Left hindlimb (tissue), 1 donor: ENCODE measurements around the gene ZNF219.

Experiments
- DNase-seq: peaks from one replicate; pipeline ENCODE4 v3.0.0-alpha.2; 2018

ZNF219 gene

GRCh38 chr14:21066882-21067502 is 31.5 kb downstream of the ZNF219 start:
- DNase-seq = no peak

- no peak for DNase-seq
Observed at GRCh38 chr14:21063479-21063878, 35.0 kb downstream of the ZNF219 start.

- DNase-seq = no peak
Observed at GRCh38 chr14:21061347-21061668, 37.1 kb downstream of the ZNF219 start.

DNA sequence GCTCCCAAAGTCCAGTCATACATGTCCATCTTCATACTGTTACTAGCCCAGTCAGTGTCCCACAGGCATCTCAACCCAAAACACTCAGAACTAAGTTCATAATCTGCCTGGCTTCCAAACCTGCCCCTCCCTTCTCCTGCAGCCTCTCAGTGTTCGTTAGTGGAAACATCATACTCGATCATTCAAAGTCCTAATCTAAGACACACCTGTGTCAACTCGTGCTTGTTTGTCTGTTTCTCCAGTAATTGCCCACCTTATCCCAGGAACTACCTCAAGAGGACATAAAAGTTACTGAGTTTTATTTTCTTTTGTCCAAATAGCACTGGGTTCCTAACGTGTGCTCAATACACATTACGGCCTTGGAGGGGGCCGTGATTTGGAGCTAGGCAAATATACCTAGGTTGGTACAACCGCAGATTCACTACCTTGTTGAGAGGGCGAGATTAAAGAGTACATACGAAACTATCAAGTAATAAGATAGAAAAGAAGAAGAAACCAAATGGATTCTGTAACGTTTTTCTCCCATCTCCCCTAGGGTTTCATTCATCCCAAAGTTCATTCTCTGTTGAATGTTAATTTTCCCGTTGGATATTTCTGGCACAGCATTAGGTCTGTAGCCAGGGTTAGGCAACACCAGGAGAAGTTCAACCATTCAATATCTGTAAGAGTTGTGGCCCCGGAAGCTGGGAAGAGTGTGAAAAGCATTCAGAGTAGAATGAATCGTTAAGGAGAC is 37.7 kb downstream of the ZNF219 start:
- DNase-seq = no peak

DNA sequence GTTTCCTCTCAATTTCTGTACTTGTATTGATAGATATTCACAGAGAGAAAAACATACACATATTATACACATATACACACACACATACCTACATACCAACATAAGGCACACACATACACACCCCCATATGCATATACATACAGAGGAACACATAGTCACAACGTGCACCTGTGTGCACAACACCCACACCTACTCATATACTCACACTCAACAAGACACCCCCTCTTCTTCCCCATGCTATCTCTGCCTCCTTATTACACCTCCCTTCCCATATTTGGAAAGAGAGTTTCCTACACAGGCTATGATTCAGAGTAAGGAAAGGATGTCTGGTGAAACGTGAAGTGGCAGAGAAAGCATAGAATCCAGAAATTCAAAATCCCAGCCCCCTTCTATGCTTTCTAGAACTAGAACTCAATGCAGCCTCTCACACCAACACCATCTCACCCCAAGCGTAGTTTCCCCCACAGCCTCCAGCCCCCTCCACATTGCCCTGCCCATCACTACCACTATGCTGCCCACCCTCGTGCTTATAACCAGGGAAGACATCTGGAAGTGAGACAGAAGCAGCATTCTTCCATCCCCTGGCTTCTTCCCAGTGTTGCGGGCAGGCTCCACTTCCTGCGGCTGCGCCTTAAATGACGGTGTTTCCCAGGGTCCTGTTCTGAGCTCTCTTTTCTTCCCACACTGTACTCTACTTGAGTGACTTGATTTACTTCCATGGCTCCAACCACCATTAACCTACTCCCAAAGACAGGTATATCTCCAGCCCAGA is 38.4 kb downstream of the ZNF219 start:
- no peak for DNase-seq

- DNase-seq = no peak
Observed at GRCh38 chr14:21058903-21059302, 39.6 kb downstream of the ZNF219 start.

GRCh38 chr14:21057803-21058675 is 40.4 kb downstream of the ZNF219 start, which contains the start of gene RNASE8:
Gene RNASE8, plus strand, starts transcription at chr14:21057822. Its CDS starts 71 bp downstream, at chr14:21057893.
- no peak for DNase-seq

GRCh38 chr14:21056520-21057163 is 41.8 kb downstream of the ZNF219 start:
- DNase-seq = no peak

DNA sequence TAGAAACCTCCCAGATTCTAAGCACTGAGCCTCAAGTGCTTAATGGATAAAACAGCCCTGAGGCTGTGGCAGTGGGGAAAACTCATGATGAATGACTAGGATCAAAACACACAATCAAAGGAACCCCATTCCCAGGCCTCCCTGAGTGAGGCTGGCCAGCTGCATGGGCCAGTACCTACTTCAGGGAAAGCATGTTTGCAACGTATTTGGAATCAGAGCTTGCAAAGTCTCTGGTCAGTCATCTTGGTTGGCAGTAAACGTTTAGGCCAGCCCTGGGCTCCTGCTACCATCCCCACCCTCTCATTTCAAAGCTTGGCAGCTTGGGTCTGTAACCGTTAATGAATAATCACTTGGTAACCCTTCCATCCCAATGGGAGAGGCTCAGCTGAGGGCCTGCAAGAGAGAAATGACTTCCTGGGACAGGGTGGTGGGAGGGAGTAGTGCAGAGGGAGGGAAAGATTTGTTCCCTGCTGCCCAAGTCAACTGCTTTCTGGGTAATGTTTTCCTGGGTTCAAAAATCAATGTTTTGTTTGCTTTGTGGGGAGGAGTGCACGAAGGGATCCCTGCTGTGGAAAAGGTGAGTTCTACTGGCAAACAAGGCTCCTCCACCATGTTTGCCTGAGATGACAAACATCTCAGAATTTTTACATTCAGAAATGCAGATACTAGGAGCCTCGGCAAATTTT is 42.9 kb downstream of the ZNF219 start:
- DNase-seq = no peak

DNA sequence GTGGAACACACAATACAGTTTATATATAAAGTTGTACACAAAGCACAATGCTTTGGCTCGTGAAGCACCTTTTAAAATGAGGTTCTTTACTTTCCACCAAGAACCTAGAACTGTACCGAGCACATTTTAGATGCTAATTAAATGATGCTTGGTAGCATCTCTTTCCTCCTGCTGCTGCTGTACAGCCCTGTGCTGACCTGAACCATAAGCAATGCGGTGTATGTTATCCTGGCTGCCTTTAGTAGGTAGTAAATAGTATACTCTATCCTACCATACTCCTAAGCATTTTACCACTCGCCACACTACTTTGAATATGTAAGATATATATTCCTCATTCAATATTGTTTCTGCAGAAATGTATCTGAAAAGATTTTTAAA is 43.7 kb downstream of the ZNF219 start:
- DNase-seq = no peak

- DNase-seq = no peak
Observed at GRCh38 chr14:21054123-21054767, 44.2 kb downstream of the ZNF219 start.

GRCh38 chr14:21053184-21054122 is 45.0 kb downstream of the ZNF219 start:
- no peak for DNase-seq

GRCh38 chr14:21050597-21050996 is 47.9 kb downstream of the ZNF219 start:
- DNase-seq = no peak

DNA sequence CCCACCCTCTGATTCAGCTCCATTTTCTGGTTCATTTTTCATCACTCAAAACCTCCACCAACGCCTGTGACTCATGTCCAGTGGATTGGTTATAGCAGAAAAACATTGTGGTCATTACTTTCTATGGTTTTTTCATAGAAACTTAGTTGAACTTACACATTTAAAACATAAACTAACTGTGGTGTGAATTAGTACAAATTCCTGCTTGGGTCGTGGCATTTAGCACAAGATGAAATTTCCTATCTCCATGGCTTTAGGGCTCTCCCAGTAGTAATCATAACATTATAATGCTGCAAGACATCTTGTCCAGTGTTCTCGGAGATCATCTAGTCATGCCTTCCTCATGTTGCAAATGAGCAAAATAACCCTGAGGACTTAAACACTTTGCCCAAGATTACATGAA is 49.2 kb downstream of the ZNF219 start:
- DNase-seq = no peak

DNA sequence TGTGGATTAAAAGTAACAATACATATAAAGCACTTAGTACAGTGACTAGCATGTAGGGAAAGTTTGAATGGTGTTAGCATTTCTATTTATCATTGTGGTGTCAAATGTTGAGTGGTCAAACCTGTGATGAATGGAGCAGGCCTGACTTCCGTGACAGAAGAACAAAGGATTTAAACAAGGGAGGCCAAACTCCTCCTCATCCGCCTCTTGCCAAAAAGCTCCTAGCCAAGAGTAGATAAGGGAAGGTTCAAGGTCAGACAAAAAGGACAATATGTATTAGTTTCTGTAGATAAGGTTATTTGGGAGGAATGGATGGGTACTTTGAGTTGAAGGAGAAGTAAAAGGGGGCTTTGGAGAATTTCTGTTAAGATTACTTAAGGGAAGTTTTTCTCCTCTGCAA is 49.8 kb downstream of the ZNF219 start:
- no peak for DNase-seq

- DNase-seq = no peak
Observed at GRCh38 chr14:21047378-21047781, 51.1 kb downstream of the ZNF219 start.

DNA sequence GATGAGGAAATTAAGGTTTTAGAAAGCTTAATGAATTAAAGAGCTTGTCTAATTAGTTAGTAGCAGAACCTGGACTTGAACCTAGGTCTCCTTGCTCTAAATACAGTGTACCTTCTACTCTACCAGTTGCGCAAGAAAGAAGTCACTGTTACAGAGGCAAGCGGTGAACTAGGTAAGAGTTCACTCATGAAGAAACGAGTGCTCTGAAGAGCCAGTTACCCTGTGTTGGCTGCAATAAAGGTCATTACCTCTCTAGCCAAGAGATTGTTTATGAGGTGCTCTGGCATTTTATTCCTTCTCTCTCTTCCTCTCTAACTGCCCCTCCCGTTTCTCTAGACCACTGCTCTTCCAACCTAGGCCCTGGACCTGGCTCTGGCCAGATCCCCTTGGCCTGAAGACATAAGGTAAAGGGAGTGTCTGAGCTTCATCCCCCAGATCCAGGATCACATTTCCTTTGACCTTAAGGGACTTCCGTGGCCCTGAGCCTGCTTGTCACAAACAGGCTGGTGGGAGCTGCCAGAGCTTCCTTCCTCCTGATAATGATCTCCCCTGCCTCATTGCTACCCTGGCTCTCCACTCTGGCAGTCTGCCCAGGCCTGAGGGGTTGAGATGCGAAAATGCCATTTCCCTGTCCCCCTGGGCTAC is 54.4 kb downstream of the ZNF219 start:
- DNase-seq = no peak

GRCh38 chr14:21043387-21043973 is 55.0 kb downstream of the ZNF219 start:
- DNase-seq = no peak

- no peak for DNase-seq
Observed at GRCh38 chr14:21042918-21043317, 55.5 kb downstream of the ZNF219 start.
